Upper lobe of left lung (tissue), 6 donors: Measurements from ENCODE around the gene NTS. TPM values are rescaled to one million over a fixed set of nuclear protein-coding genes. Genes with fewer than 3 reads are reported as not detected.
A peak's percentile ranks its signal among the peaks of the same experiment; 100 is the strongest.

ENCODE experiments used
- ATAC-seq, 2 donors: fragments of 200-7000 bp; cut with Tn5 transposase; one replicate each; pipeline ENCODE4 v1.9.1; 2022; ENCODE audit warnings: mild to moderate bottlenecking in 2 of 2, moderate library complexity in 2 of 2; ENCODE audit not compliant: low FRiP score in 2 of 2
- DNase-seq, 2 donors: peaks; one replicate each; pipeline ENCODE4 v3.0.0-alpha.2; 2019 to 2020
- H3K27ac ChIP-seq, 4 donors: fragments of 200-600 bp; sonication (generic); one replicate each; pipeline ENCODE4 v1.5.1; 2016 to 2019
- H3K27me3 ChIP-seq, 4 donors: fragments of 200-600 bp; sonication (generic); one replicate each; pipeline ENCODE4 v1.5.1; 2017 to 2019
- H3K36me3 ChIP-seq, 4 donors: fragments of 200-600 bp; sonication (generic); one replicate each; pipeline ENCODE4 v1.5.1; 2016 to 2019
- H3K4me1 ChIP-seq, 4 donors: fragments of 200-600 bp; sonication (generic); one replicate each; pipeline ENCODE4 v1.5.1; 2018 to 2019
- H3K4me3 ChIP-seq, 4 donors: fragments of 200-600 bp; sonication (generic); one replicate each; pipeline ENCODE4 v1.5.1; 2017 to 2019; ENCODE audit warnings: mild to moderate bottlenecking in 2 of 4, moderate library complexity in 1 of 4
- H3K9me3 ChIP-seq, 4 donors: fragments of 200-600 bp; sonication (generic); one replicate each; pipeline ENCODE4 v1.5.1; 2018 to 2019
- EP300 ChIP-seq, 4 donors: sonication (generic); formaldehyde crosslinking; IDR thresholded peaks; one replicate each; pipeline ENCODE4 v1.5.1; 2017; ENCODE audit warnings: antibody characterized with exemption in 4 of 4, control low read depth in 2 of 4
- POLR2A ChIP-seq, 4 donors: fragments of 450-650 bp; IDR thresholded peaks; one replicate each; pipeline ENCODE4 v1.5.1; 2016 to 2017; ENCODE audit warnings: antibody characterized with exemption in 4 of 4, mild to moderate bottlenecking in 2 of 4
- POLR2AphosphoS5 ChIP-seq, 2 donors: sonication (generic); formaldehyde crosslinking; IDR thresholded peaks; one replicate each; pipeline ENCODE4 v1.5.1; 2017; ENCODE audit warnings: antibody characterized with exemption in 2 of 2
- WGBS, 2 donors: methylation state at CpG; one replicate each; pipeline ENCODE4 v1.1.5; 2017 to 2018; 5-methylcytosine and 5-hydroxymethylcytosine counted together
- total RNA-seq, 6 donors: library from RNA; depleted of rRNA in 4 of 6; stranded (reverse); fragments of >200 nt in 4 of 6; gene quantifications; one replicate each; pipeline versions ENCODE4 v1.1.0 to v1.2.1, GENCODE V29; 2016 to 2021
- TF ChIP-seq, protein P1 (sequence below), 6 experiments: fragments of 450-650 bp in 4 of 6; fragments of 200-600 bp in 2 of 6; sonication (generic) in 2 of 6; IDR thresholded peaks; one replicate each; pipeline ENCODE4 v1.5.1; 2016 to 2019; ENCODE audit warnings: antibody characterized with exemption in 6 of 6
- donor health status: DM: no; HTN: no; CAD: no; lungs with moderate emphysema.
- donor health status: DM: no; HTN: yes; CAD: no; lungs with severe emphysema.

The NTS gene
- total RNA-seq, 6 donors from 2014 or later: 0.30 to 1.1 (median 0.40) TPM; not detected in 3

DNA sequence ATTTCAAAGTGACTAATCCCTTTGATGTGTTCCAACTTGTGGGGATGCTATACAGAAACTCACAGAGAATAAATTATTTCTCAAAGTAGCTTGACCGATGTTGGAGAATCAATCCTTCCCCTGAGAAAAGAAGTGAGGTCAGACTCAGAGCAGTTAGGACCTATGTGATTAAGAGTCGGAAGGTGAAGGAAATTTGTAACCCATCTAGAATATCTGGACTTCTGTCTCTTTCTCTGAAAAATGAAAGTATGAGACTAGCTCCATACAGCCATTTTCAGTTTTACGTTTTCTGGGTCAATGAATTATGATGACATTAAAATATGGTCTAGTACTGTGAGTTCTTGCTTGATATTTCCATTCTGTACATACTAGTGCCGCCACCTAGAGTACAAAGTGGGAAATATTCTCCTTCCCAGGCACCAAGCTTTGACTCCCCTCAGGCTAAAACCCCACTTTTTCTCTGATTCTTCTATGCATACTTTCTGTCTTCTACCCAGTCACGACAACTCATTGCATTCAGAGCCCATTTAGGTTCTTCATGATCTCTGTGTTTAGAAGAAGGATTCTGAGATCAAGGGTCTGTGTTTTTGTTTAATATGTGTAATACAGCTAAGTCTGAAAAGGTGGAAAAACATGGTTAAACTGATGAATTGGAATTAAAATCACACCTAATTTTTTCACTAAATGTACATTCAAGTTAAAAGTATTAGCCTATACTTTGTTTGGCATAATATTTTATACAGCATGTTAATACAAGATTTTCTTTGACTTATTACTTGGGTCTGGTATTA is 6.9 kb upstream of the NTS start:
- Histone ChIP-seq H3K4me1 (no peaks in the 10 kb centered on the region), H3K4me3 (no peak overlapping the region), H3K27ac (no peak overlapping the region), H3K9me3 (no peaks in the 10 kb centered on the region), H3K36me3 (no peaks in the 10 kb centered on the region), H3K27me3 (no peaks in the 10 kb centered on the region)
- WGBS, 2 donors: 28 to 35% methylated on average over 5 of the region's 5 CpGs
- DNase-seq (no peak), ATAC-seq (peak; percentile 79 to 89)
- TF ChIP-seq, protein P1, sequence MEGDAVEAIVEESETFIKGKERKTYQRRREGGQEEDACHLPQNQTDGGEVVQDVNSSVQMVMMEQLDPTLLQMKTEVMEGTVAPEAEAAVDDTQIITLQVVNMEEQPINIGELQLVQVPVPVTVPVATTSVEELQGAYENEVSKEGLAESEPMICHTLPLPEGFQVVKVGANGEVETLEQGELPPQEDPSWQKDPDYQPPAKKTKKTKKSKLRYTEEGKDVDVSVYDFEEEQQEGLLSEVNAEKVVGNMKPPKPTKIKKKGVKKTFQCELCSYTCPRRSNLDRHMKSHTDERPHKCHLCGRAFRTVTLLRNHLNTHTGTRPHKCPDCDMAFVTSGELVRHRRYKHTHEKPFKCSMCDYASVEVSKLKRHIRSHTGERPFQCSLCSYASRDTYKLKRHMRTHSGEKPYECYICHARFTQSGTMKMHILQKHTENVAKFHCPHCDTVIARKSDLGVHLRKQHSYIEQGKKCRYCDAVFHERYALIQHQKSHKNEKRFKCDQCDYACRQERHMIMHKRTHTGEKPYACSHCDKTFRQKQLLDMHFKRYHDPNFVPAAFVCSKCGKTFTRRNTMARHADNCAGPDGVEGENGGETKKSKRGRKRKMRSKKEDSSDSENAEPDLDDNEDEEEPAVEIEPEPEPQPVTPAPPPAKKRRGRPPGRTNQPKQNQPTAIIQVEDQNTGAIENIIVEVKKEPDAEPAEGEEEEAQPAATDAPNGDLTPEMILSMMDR (IDR thresholded peaks at IDR 0.05): peak; percentile 59 to 85 (median 78)
- TF ChIP-seq POLR2AphosphoS5 (IDR thresholded peaks at IDR 0.05): no peak
- no peak for TF ChIP-seq EP300 (IDR thresholded peaks at IDR 0.05)
- no peak for TF ChIP-seq POLR2A (IDR thresholded peaks at IDR 0.05)

GRCh38 chr12:85872497-85873091 is 1.5 kb upstream of the NTS start:
- no peaks in the 10 kb centered on the region for H3K36me3 ChIP-seq
- H3K27me3 ChIP-seq: no peaks in the 10 kb centered on the region
- H3K9me3 ChIP-seq: no peaks in the 10 kb centered on the region
- TF ChIP-seq POLR2A (IDR thresholded peaks at IDR 0.05): no peak
- TF ChIP-seq, protein P1 (IDR thresholded peaks at IDR 0.05): peak; percentile 25 to 61 (median 47)
- no peaks in the 10 kb centered on the region for H3K4me1 ChIP-seq
- no peak overlapping the region for H3K27ac ChIP-seq
- no peak overlapping the region for H3K4me3 ChIP-seq
- DNase-seq (no peak), ATAC-seq (peak in 1 of 2 donors; percentile 71)
- WGBS, 2 donors: 29 to 31% methylated on average over 3 of the region's 3 CpGs

DNA sequence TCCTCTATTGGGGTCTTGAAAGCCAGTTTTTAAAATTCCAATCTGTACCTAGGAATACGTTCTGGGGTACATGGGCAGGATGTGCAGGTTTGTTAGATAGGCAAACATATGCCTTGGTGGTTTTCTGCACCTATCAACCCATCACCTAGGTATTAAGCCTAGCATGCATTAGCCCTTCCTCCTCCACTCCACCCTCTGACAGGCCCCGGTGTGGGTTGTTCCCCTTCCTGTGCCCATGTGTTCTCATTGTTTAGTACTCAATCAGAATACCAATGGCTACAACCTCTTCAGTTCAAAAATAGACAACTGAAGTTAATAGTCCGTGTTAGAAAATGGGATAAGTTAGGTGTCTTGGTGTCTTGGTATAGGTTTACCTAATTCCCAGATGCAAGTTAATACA is 3.4 kb downstream of the NTS start:
- H3K4me1 ChIP-seq: no peaks in the 10 kb centered on the region
- no peak for DNase-seq

DNA sequence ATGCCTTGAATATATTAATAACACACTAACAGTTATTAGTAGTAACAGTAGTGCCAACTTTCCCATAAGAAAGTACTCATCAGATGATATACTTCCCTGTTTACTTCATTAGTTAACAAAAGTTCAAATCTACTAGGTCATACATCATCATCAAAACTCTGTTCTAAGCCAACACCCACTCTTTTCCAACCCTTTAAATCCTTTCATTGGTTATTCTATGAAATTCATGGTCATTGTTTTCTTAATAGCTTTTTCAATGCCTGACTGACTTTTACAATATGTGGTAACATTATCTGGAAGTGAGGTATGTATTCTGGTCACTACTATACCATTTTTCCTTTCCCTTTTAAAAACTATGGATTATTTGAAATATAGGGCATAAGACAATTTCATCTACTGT is 9.7 kb downstream of the NTS start:
- ATAC-seq: no peak
- TF ChIP-seq EP300 (IDR thresholded peaks at IDR 0.05) (no peak), POLR2AphosphoS5 (IDR thresholded peaks at IDR 0.05) (no peak), POLR2A (IDR thresholded peaks at IDR 0.05) (no peak)
- TF ChIP-seq, protein P1 (IDR thresholded peaks at IDR 0.05): no peak
- Histone ChIP-seq H3K4me1 (no peaks in the 10 kb centered on the region), H3K36me3 (no peaks in the 10 kb centered on the region), H3K9me3 (no peaks in the 10 kb centered on the region), H3K27ac (no peak overlapping the region), H3K27me3 (no peaks in the 10 kb centered on the region), H3K4me3 (no peak overlapping the region)
- DNase-seq: no peak

More for the DNA sequence above, 3.4 kb downstream of the NTS start:
- H3K9me3 ChIP-seq: no peaks in the 10 kb centered on the region
- ATAC-seq: no peak
- no peaks in the 10 kb centered on the region for H3K36me3 ChIP-seq
- WGBS, 2 donors: 73% methylated on average over 3 of the region's 3 CpGs
- no peak overlapping the region for H3K27ac ChIP-seq
- H3K4me3 ChIP-seq: no peak overlapping the region
- TF ChIP-seq POLR2A (IDR thresholded peaks at IDR 0.05) (no peak), EP300 (IDR thresholded peaks at IDR 0.05) (no peak), POLR2AphosphoS5 (IDR thresholded peaks at IDR 0.05) (no peak)
- TF ChIP-seq, protein P1 (IDR thresholded peaks at IDR 0.05): no peak
- H3K27me3 ChIP-seq: no peaks in the 10 kb centered on the region

- DNase-seq: no peak
- no peaks in the 10 kb centered on the region for H3K9me3 ChIP-seq
- ATAC-seq: no peak
- no peaks in the 10 kb centered on the region for H3K36me3 ChIP-seq
- H3K27ac ChIP-seq: no peak overlapping the region
- no peaks in the 10 kb centered on the region for H3K4me1 ChIP-seq
- TF ChIP-seq EP300 (IDR thresholded peaks at IDR 0.05): no peak
- TF ChIP-seq, protein P1 (IDR thresholded peaks at IDR 0.05): no peak
- no peak for TF ChIP-seq POLR2A (IDR thresholded peaks at IDR 0.05)
- no peak for TF ChIP-seq POLR2AphosphoS5 (IDR thresholded peaks at IDR 0.05)
- no peak overlapping the region for H3K4me3 ChIP-seq
- no peaks in the 10 kb centered on the region for H3K27me3 ChIP-seq
These were observed 20.6 kb downstream of the NTS start for GRCh38 chr12:85894653-85895052.
